Upper lobe of right lung (tissue), 1 donor: ENCODE results near the gene DPT. TPM values are rescaled to one million over a fixed set of nuclear protein-coding genes. Genes with fewer than 3 reads are reported as not detected.

Experiments used
- ATAC-seq: fragments of 200-7000 bp; cut with Tn5 transposase; one replicate; pipeline ENCODE4 v1.9.1; 2020; ENCODE audit warnings: mild to moderate bottlenecking, moderate library complexity
- DNase-seq: peaks from one replicate; pipeline ENCODE4 v3.0.0-alpha.2; 2020
- H3K27ac ChIP-seq: fragments of 200-600 bp; one replicate; pipeline ENCODE4 v1.8.0; 2022
- H3K27me3 ChIP-seq: fragments of 200-600 bp; one replicate; pipeline ENCODE4 v1.8.0; 2022; ENCODE audit warnings: mild to moderate bottlenecking
- H3K36me3 ChIP-seq: fragments of 200-600 bp; one replicate; pipeline ENCODE4 v1.8.0; 2022
- H3K4me1 ChIP-seq: fragments of 200-600 bp; one replicate; pipeline ENCODE4 v1.8.0; 2022
- H3K4me3 ChIP-seq: fragments of 200-600 bp; one replicate; pipeline ENCODE4 v1.8.0; 2022; ENCODE audit warnings: mild to moderate bottlenecking
- H3K9me3 ChIP-seq: fragments of 200-600 bp; one replicate; pipeline ENCODE4 v1.8.0; 2022
- intact Hi-C: fragments of 100-400 bp; cut with DNase I; formaldehyde crosslinking; loops from one replicate; pipeline ENCODE4 v1.11.0; 2022
- total RNA-seq: library from RNA; stranded (reverse); fragmentation: NEBNext Ultra II Directional; extraction: Animal tissue kit (Norgen Biotek cat#: 25700); gene quantifications from one replicate; pipeline ENCODE4 v1.2.1, GENCODE V29; 2021
- TF ChIP-seq, protein P1 (sequence below): fragments of 200-600 bp; IDR thresholded peaks from one replicate; pipeline ENCODE4 v1.8.0; 2022; ENCODE audit warnings: antibody characterized with exemption
- donor health status: DM: no; HTN: yes; CAD: no; lungs with severe emphysema.

Gene DPT
- total RNA-seq, 1 donor from 2014 or later: 44.7 TPM

DNA sequence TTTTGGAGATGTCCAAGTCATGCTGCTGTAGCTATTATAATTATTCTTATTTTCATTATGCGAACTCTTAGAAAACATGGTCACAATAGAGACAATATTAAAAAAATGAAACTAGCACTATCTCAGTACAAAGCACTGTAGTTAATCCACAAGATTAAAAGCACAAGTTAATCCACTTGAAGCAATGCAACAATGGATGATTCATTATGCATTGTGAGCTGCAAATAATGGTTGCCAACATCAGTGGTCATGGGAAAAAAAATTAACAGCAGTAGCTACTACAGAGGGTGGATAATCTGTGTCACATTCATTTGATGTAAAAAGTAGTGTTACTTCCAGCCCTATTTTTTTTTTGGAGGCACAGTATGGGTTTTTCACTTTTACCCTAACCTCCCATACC lies 56.7 kb downstream of the DPT start:
- H3K36me3 ChIP-seq: no peaks in the 10 kb centered on the region
- intact Hi-C loops: no loop called here
- TF ChIP-seq, protein P1, sequence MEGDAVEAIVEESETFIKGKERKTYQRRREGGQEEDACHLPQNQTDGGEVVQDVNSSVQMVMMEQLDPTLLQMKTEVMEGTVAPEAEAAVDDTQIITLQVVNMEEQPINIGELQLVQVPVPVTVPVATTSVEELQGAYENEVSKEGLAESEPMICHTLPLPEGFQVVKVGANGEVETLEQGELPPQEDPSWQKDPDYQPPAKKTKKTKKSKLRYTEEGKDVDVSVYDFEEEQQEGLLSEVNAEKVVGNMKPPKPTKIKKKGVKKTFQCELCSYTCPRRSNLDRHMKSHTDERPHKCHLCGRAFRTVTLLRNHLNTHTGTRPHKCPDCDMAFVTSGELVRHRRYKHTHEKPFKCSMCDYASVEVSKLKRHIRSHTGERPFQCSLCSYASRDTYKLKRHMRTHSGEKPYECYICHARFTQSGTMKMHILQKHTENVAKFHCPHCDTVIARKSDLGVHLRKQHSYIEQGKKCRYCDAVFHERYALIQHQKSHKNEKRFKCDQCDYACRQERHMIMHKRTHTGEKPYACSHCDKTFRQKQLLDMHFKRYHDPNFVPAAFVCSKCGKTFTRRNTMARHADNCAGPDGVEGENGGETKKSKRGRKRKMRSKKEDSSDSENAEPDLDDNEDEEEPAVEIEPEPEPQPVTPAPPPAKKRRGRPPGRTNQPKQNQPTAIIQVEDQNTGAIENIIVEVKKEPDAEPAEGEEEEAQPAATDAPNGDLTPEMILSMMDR: no peak
- ATAC-seq (no peak), DNase-seq (no peak)
- H3K4me3 ChIP-seq: no peak overlapping the region
- no peak overlapping the region for H3K27ac ChIP-seq
- H3K9me3 ChIP-seq: no peaks in the 10 kb centered on the region
- no peaks in the 10 kb centered on the region for H3K4me1 ChIP-seq
- H3K27me3 ChIP-seq: no peaks in the 10 kb centered on the region

DNA sequence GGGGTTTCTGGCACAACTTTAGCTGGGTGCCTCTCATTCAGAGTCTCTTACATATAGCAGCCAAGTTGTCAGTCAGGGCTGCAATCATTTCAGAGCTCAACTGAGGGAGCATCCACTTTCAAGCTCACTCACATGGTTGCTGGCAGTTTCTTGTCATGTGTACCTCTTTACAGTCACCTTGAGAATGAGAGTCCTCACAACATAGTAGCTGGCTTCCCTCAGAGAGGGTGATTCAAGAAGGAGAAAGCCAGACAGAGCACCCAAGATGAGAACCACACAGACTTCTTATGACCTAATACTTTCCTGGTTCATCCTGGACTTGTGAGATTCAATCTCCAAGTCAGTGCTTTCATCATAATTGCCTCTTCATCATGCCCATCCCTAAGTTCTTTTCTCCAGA lies 57.2 kb downstream of the DPT start:
- H3K9me3 ChIP-seq: no peaks in the 10 kb centered on the region
- ATAC-seq (no peak), DNase-seq (no peak)
- no peaks in the 10 kb centered on the region for H3K27me3 ChIP-seq
- intact Hi-C loops: no loop called here
- TF ChIP-seq, protein P1: no peak
- H3K4me1 ChIP-seq: no peaks in the 10 kb centered on the region
- H3K36me3 ChIP-seq: no peaks in the 10 kb centered on the region
- no peak overlapping the region for H3K4me3 ChIP-seq
- no peak overlapping the region for H3K27ac ChIP-seq

DNA sequence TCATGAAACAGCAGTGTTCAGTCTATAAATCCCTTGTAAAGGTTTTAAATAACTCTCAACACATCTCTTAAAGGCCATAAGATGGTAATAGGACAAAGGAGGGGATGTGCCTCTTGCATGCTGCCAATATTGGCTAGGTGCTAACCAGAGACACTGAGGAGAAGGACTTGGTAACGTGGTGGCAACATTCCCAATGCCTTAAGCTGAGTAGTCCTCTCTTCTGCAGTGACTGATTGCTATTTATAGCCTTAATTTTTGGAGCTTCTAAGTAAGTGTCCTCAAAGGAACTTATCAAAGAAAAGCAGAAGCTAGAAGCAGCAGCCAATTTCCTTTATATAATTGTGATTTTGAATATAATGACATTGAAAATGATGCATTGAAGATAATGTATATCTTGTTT lies 63.0 kb downstream of the DPT start:
- ATAC-seq: no peak

DNA sequence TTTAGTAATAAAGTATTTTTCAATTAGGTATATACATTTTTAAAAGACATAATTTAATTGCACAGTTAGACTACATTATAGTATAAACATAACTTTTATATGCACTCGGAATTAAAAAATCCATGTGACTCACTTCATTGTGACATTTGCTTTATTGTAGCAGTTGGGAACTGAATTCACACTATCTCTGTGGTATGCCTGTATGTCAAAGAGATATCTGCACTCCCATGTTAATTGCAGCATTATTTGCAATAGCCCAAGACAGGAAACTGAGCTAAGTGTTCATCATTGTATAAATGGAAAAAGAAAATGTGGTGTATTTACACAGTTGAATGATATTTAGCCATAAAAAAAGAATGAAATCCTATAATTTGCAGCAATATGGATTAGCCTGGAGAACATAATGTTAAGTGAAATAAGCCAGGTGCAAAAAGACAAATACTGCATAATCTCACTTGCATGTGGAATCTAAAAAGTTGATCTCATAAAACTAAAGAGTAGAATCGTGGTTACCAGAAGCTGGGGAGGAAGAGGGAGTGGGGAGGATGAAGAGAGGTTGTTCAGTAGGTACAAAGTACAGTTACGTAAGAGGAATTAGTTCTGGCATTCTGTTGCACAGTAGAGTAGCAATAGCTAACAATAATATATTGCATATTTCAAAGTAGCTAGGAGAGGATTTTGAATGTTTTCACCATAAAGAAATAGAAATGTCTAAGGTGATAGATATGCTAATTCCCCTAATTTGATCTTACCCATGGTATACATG lies 64.8 kb downstream of the DPT start:
- Histone ChIP-seq H3K27ac (no peak overlapping the region), H3K9me3 (no peaks in the 10 kb centered on the region), H3K4me1 (no peaks in the 10 kb centered on the region), H3K27me3 (no peaks in the 10 kb centered on the region), H3K36me3 (no peaks in the 10 kb centered on the region), H3K4me3 (no peak overlapping the region)
- TF ChIP-seq, protein P1: no peak
- ATAC-seq (no peak), DNase-seq (no peak)
- intact Hi-C loops: no loop called here

More for the DNA sequence above, 63.0 kb downstream of the DPT start:
- Histone ChIP-seq H3K4me3 (no peak overlapping the region), H3K27ac (no peak overlapping the region), H3K4me1 (no peaks in the 10 kb centered on the region), H3K27me3 (no peaks in the 10 kb centered on the region), H3K9me3 (no peaks in the 10 kb centered on the region), H3K36me3 (no peaks in the 10 kb centered on the region)
- no peak for DNase-seq
- TF ChIP-seq, protein P1: no peak
- intact Hi-C loops: no loop called here

- intact Hi-C loops: no loop called here
- H3K27me3 ChIP-seq: no peaks in the 10 kb centered on the region
- TF ChIP-seq, protein P1: no peak
- H3K4me1 ChIP-seq: no peaks in the 10 kb centered on the region
- H3K27ac ChIP-seq: no peak overlapping the region
- DNase-seq (no peak), ATAC-seq (no peak)
- no peak overlapping the region for H3K4me3 ChIP-seq
- H3K9me3 ChIP-seq: no peaks in the 10 kb centered on the region
- H3K36me3 ChIP-seq: no peaks in the 10 kb centered on the region
Measured at GRCh38 chr1:168656485-168656884, 72.5 kb downstream of the DPT start.
